Glomerular visceral epithelial cell (primary cell): Measurements from ENCODE around the gene GSS.

ENCODE experiments used
- DNase-seq: peaks from one replicate; pipeline ENCODE4 v3.0.0-alpha.2; 2016; ENCODE audit errors: extremely low spot score

GSS gene

GRCh38 chr20:34978092-34978744, 22.6 kb upstream of the GSS start:
- DNase-seq, result no peak

DNA sequence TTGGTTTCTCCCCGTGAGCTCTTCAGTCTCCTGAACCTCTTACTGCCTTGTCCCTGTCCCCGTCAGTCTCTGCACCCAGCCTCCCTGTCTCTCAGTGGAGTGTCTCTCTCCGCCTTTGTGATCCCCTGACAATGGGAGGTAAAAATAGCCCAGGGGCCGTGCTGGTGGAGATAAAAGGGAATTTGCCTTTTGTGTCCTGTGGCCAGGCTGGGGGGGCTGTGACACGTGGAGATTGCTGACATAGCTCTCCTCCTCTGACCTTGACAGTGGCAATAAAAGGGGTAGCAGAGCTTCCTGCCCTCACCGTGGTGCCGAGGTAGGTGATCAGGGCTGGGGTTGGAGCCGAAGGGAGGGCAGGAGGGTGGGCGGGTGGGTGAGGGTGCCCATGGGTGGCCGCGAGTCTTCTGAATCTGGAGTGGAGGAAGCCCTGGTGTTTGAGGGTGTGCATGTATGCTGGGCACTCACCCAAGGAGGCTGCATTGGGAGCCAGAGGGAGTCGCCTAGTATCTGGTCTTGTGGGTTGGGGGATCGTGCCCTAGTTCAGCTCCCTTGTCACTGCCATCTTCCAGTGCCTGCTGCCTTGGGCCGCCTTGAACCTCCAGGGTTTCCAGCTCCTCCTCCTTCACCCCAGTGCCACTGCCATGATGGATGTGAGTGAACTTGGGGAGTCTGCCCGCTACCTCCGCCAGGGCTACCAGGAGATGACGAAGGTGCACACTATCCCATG, 21.9 kb upstream of the GSS start:
- no peak for DNase-seq

DNA sequence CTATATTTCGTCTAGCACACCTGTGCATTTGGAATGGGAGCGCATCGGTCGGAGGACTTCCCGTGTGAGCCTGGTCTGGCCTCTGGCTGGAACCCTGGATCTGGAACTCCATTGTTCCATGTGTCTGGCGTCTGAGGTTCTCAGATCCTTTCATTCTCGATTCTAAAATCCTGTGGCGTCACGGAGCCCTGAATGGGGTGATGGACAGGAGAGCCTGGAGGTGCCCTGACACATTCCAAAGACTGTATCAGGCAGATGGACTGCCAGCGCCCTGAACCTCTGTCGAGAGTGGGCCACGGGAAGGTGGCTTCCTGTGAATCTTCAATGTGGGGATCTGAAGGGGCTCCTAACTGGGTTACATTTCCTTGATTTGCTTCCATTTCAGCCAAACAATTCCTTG, 20.7 kb upstream of the GSS start:
- no peak for DNase-seq

DNA sequence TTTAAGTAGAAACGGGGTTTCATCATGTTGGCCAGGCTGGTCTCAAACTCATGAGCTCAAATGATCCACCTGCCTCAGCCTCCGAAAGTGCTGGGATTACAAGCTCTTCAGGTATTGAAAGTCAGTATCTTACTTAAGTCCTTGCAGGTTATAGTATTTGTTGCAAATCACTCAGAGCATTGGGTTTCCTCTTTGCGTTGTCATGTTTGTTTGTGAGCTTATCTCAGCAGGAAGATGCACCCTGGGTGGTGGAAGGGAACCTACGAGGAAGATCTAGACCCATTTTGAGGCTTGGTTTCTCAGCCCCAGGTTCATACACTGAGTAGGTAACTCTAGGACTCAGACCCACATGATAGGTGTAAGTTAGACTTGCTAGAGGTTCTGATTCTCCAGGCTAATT, 18.6 kb upstream of the GSS start:
- no peak for DNase-seq

- no peak for DNase-seq
Measured at GRCh38 chr20:34971561-34972235, 16.1 kb upstream of the GSS start.

GRCh38 chr20:34970846-34971560, 15.4 kb upstream of the GSS start:
- no peak for DNase-seq

DNA sequence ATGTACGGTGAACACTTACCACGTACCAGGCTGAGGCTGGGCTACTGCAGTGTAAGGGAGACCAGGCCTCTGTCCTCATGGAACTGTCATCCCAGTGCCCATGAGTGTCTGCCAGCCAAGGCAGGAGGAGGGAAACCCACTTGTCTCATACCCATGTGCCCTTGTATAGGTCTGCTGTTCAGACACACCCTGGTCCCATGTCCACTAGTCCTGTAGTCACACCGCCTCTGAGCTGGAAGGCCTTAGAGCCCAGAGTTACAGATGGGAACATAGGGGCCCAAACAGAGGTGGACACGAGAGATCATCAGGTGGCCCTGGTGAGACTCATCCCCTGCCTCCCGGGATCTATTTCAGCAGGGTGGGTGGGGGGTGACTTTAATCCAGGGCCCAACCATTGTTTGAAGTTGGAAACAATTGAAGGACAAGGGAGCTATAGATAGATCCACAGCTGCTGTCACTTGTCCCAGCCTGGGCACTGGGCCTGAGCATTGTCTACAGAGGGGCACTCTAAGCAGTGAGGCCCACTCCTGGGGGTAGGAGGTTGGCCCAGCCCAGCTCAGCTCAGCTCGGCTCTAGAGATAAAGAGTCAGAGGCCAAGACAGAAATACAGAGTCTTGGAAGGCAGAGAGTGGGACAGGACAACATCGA, 14.7 kb upstream of the GSS start:
- DNase-seq, result no peak

DNA sequence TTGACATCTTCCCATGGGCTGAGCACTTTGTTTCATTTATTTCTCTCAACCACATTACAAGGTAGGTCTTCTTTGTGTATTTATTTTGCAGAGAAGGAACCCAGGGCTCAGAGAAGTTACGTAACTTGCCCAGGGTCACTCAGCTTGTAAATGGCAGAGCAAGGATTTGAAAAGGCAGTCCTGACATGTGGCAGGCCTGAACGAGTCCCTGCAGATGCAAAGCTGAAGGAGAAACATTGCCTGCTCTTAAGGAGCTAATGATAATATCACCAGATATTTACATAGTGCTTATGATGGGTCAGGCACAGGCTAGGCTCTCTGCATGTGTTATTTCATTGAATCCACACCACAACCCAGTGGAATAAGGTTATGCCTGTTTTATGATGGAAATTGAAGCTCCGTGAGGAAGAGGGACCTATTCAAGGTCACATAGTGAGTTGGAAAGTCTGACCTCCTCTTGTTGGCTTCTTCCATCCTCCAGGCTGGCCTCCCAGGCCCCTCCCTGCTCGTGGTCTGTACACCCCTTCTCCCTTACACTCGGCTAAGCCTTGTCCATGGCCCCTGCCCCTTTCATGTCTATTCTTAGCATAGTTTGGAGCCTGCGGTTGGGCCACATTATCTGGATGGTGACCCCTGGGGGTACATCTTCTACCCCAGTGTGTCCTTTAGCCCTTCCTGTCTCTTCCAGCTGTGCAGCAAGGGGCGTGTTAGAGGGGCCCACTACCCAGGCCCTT, 12.6 kb upstream of the GSS start:
- no peak for DNase-seq

DNA sequence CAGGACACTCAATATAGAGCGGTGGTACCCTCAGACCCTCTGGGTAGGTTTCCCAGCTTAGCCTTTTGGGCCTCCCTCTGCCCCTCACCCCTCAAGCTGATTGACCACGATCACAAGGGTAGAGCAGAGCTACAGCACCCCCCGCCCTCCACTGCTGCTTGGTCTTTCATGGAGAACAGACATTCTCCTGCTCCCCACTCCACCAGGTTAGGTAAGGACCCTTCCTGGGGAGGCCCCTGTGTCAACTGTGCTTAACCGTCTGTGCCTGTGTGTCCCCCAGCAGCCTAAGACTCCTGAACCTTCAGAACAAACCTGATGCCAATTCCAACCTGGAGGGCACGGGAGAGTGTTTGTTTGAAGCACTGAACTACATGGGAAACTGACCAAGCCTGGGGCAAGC, 11.8 kb upstream of the GSS start:
- no peak for DNase-seq

GRCh38 chr20:34965051-34965450, 9.4 kb upstream of the GSS start:
- DNase-seq, result no peak

GRCh38 chr20:34964486-34964885, 8.9 kb upstream of the GSS start:
- no peak for DNase-seq

GRCh38 chr20:34956751-34957472, 1.3 kb upstream of the GSS start:
- no peak for DNase-seq

GRCh38 chr20:34956041-34956458, 444 bp upstream of the GSS start:
- no peak for DNase-seq

- no peak for DNase-seq
Measured at GRCh38 chr20:34954904-34955230, 739 bp downstream of the GSS start.

DNA sequence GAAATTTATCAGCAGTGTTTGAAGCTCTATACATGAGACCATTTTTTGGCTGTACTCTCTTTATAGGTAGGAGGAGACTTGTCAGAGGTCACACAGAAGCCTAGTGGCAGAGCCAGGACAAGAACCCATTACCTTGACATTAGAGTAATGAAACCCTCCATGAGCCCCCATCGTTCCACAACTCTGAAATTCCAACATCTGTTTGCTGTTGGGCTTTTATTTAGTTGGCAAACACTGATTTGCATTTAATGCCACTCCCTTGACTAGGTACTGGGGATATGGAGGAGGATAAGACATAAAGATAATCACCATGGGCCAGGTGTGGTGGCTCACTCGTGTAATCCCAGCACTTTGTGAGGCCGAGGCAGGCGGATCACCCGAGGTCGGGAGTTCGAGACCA, 1.6 kb downstream of the GSS start:
- DNase-seq, result no peak

DNA sequence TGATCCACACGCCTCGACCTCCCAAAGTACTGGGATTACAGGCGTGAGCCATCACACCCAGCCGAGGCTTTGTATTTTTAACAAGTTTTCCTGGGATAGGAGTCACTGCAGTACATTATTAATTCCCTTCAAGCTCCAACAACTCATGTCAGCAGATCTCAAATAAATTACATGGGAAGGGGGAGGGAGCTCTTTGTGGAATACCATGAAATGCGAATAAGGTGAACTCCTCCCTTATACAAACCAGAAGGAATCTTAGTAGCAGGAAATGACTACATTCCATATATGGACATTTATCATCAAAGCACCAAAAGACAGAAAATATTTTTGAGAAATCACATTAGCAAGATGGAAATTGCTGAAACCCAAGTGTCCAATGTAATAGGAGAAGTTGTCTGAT, 2.9 kb downstream of the GSS start:
- DNase-seq, result peak; percentile 66

DNA sequence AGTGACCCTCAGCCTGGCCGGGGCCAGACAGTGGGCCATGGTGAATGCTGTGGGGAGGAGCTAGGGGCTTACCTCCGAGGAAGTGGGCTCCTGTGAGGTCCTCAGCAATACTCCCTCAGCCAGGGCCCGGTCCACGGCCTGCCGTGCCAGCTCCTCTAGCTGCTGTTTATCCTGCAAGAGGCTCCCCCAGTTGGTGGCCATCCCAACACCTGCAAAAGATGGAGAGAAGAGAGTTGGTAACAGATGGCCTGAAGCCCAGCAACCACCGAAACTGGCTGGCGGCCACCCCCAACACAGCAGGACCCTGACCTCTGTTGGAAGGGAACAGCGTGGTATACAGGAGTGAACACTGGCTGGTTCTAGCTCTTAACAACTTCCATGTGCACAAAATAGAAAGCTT, 4.0 kb downstream of the GSS start:
- no peak for DNase-seq

DNA sequence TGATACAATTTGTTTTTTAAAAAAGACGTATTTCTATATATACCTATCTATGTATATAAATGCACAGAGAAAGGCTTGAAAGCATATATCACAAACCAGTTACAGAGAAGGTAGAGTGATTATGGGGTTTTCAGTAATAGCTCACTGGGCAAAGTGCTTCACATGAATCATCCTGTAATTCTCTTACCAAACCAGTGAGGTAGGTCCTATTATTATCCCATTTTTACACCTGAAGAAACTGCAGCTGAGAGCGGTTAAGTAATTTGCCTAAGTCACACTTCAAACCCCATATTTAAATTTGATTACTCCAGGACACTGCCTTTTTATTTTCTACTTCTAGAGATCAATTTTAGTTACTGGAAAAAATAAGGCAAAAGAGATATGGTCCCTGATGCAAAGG, 4.4 kb downstream of the GSS start:
- no peak for DNase-seq

- DNase-seq, result no peak
Measured at GRCh38 chr20:34949120-34949519, 6.5 kb downstream of the GSS start.

GRCh38 chr20:34948030-34948429, 7.6 kb downstream of the GSS start:
- DNase-seq, result peak; percentile 57

- DNase-seq, result no peak
Measured at GRCh38 chr20:34947336-34947735, 8.3 kb downstream of the GSS start.
